Measurements from ENCODE around the gene DUOXA1. TPM values are rescaled to one million over a fixed set of nuclear protein-coding genes. Genes with fewer than 3 reads are reported as not detected.

DUOXA1 gene
- total RNA-seq, 1 experiment from 2014 or later, result 0.09 TPM

GRCh38 chr15:45139770-45140169, 10.1 kb upstream of the DUOXA1 start:
- ChIA-PET CTCF (interaction anchor here (0.8 to 2.0 kb wide), 3 partner anchors 22 to 30 kb away, joined by 3 to 7 read pairs (median 6); no protein-coding TSS in a partner anchor), POLR2A (no interaction called here)
- Mint-ChIP-seq H3K4me1 (peaks cover 7% of the 10 kb centered on the region), H3K27me3 (ENCODE audit: low read depth) (peaks cover 35% of the 10 kb centered on the region), H3K36me3 (no peaks in the 10 kb centered on the region), H3K4me3 (no peak overlapping the region), H3K27ac (no peak overlapping the region), H3K9me3 (no peaks in the 10 kb centered on the region)
- DNase-seq (ENCODE audit: low spot score) (no peak), ATAC-seq (no peak)
- TF ChIP-seq HMGA2 (CRISPR knock-in tag; IDR thresholded peaks at IDR 0.05), result no peak
- TF ChIP-seq KAT7 (CRISPR knock-in tag; IDR thresholded peaks at IDR 0.05; ENCODE audit: borderline replicate concordance), result no peak
- TF ChIP-seq FOXP4 (CRISPR knock-in tag; IDR thresholded peaks at IDR 0.05), result no peak

GRCh38 chr15:45138814-45139765, 9.4 kb upstream of the DUOXA1 start:
- Mint-ChIP-seq H3K4me1 (peaks cover 10% of the 10 kb centered on the region), H3K27ac (no peak overlapping the region), H3K9me3 (no peaks in the 10 kb centered on the region), H3K4me3 (no peak overlapping the region), H3K36me3 (no peaks in the 10 kb centered on the region), H3K27me3 (ENCODE audit: low read depth) (peaks cover 42% of the 10 kb centered on the region)
- DNase-seq (ENCODE audit: low spot score) (no peak), ATAC-seq (no peak)
- POLR2A ChIA-PET, result no interaction called here
- TF ChIP-seq ZNF671 (CRISPR knock-in tag; IDR thresholded peaks at IDR 0.05) (no peak), ZNF232 (CRISPR knock-in tag; IDR thresholded peaks at IDR 0.05) (no peak), NR3C1 (CRISPR knock-in tag; conservative IDR thresholded peaks at IDR 0.05; ENCODE audit: low read depth) (no peak), GRHL2 (CRISPR knock-in tag; IDR thresholded peaks at IDR 0.05; ENCODE audit: insufficient replicate concordance, severe bottlenecking) (no peak), CREB1 (CRISPR knock-in tag; IDR thresholded peaks at IDR 0.05) (no peak), JUN (CRISPR knock-in tag; IDR thresholded peaks at IDR 0.05) (no peak), ZNF138 (CRISPR knock-in tag; conservative IDR thresholded peaks at IDR 0.05) (no peak), GABPB1 (CRISPR knock-in tag; IDR thresholded peaks at IDR 0.05) (no peak), ETV6 (CRISPR knock-in tag; IDR thresholded peaks at IDR 0.05) (no peak), ZNF121 (CRISPR knock-in tag; IDR thresholded peaks at IDR 0.05) (no peak), ZNF416 (CRISPR knock-in tag; IDR thresholded peaks at IDR 0.05) (no peak), FOXK1 (CRISPR knock-in tag; IDR thresholded peaks at IDR 0.05) (no peak), ZNF396 (CRISPR knock-in tag; IDR thresholded peaks at IDR 0.05; ENCODE audit: borderline replicate concordance) (no peak), IRF1 (CRISPR knock-in tag; IDR thresholded peaks at IDR 0.05) (no peak), ZBTB43 (CRISPR knock-in tag; IDR thresholded peaks at IDR 0.05) (no peak), CTCF (IDR thresholded peaks at IDR 0.05) (no peak), ZNF425 (CRISPR knock-in tag; conservative IDR thresholded peaks at IDR 0.05) (no peak), KAT7 (CRISPR knock-in tag; IDR thresholded peaks at IDR 0.05; ENCODE audit: borderline replicate concordance) (no peak), NFE2L1 (CRISPR knock-in tag; IDR thresholded peaks at IDR 0.05) (no peak), ATF6 (CRISPR knock-in tag; IDR thresholded peaks at IDR 0.05) (no peak)
- CTCF ChIA-PET, result interaction anchor here (0.6 to 2.0 kb wide), 5 partner anchors 12 to 29 kb away, joined by 3 to 12 read pairs (median 6); no protein-coding TSS in a partner anchor
